SK-N-MC (cell line): Measurements from ENCODE around the gene LHB.

Experiments
- EZH2 ChIP-seq: fragments of 200-600 bp; sonication (generic); IDR thresholded peaks from one replicate; pipeline ENCODE4 v1.6.1; 2017; ENCODE audit warnings: antibody characterized with exemption
- POLR2AphosphoS5 ChIP-seq: IDR thresholded peaks from 2 replicates; pipeline ENCODE4 v1.6.1; 2012; ENCODE audit warnings: mild to moderate bottlenecking, low read depth, low read length, borderline replicate concordance

DNA sequence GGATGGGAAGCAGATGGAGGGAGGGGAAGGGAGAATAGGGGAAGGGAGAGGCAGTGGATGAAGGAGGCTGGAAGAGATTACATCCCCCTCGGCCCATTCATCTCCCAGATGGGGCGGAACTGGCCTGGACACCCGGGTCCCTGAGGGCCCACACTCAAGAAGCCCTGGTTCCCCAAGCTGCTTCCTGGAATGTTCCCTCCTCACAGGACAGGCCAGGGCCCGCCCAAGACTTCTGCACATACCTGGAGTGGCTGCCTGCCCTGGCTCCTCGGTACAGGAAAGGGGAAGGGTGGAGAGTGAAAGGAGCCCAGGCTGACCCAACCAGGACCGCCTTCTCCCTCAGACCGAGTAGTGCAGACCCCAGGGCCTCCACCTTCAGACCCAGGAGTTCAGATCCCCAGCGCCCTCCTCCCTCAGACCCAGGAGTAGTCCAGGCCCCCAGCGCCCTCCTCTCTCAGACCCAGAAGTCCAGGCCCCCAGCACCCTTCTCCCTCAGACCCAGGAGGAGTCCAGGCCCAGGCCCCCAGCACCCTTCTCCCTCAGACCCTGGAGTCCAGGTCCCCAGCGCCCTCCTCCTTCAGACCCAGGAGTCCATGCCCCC is 47.2 kb upstream of the LHB start:
- TF ChIP-seq POLR2AphosphoS5 (no peak), EZH2 (no peak)
